ENCODE results near the gene FH. TPM values are rescaled to one million over a fixed set of nuclear protein-coding genes. Genes with fewer than 3 reads are reported as not detected.

FH gene
- total RNA-seq, 2 donors from 2014 or later: 132 to 138 TPM

- Histone ChIP-seq H3K27ac (peak overlapping the region; percentile 78), H3K9me3 (no peaks in the 10 kb centered on the region), H3K9ac (ENCODE audit: low read depth in 2 of 2, low read length in 2 of 2) (no peak overlapping the region), H3K4me3 (peak overlapping the region; percentile 93), H3K4me1 (no peaks in the 10 kb centered on the region), H3K36me3 (no peaks in the 10 kb centered on the region), H3K27me3 (no peaks in the 10 kb centered on the region)
- DNase-seq: no peak
- TF ChIP-seq CTCF (IDR thresholded peaks at IDR 0.05): no peak
- intact Hi-C loops (cut with DNase I): no loop called here
Observed at GRCh38 chr1:241520080-241520465, 518 bp upstream of the FH start.

GRCh38 chr1:241518476-241519307 lies 863 bp downstream of the FH start:
- Histone ChIP-seq H3K36me3 (no peaks in the 10 kb centered on the region), H3K9me3 (no peaks in the 10 kb centered on the region), H3K27me3 (no peaks in the 10 kb centered on the region), H3K4me3 (peak overlapping the region; percentile 93), H3K9ac (ENCODE audit: low read depth in 2 of 2, low read length in 2 of 2) (peak overlapping the region; percentile 85 to 93), H3K27ac (peak overlapping the region; percentile 78), H3K4me1 (no peaks in the 10 kb centered on the region)
- DNase-seq: peak; percentile 27
- no peak for TF ChIP-seq CTCF (IDR thresholded peaks at IDR 0.05)
- intact Hi-C loops (cut with DNase I): no loop called here

- no peak for TF ChIP-seq CTCF (IDR thresholded peaks at IDR 0.05)
- DNase-seq: no peak
- no peaks in the 10 kb centered on the region for H3K27me3 ChIP-seq
- no peaks in the 10 kb centered on the region for H3K9me3 ChIP-seq
- intact Hi-C loops (cut with DNase I): no loop called here
- H3K36me3 ChIP-seq: peaks cover 2% of the 10 kb centered on the region
- no peaks in the 10 kb centered on the region for H3K4me1 ChIP-seq
- no peak overlapping the region for H3K4me3 ChIP-seq
- no peak overlapping the region for H3K27ac ChIP-seq
- H3K9ac ChIP-seq (ENCODE audit: low read depth in 2 of 2, low read length in 2 of 2): no peak overlapping the region
Observed at GRCh38 chr1:241513378-241513777, 6.2 kb downstream of the FH start.

GRCh38 chr1:241507189-241507863 lies 12.2 kb downstream of the FH start:
- Histone ChIP-seq H3K36me3 (peaks cover 5% of the 10 kb centered on the region), H3K4me1 (no peaks in the 10 kb centered on the region), H3K27me3 (no peaks in the 10 kb centered on the region), H3K9ac (ENCODE audit: low read depth in 2 of 2, low read length in 2 of 2) (no peak overlapping the region), H3K27ac (no peak overlapping the region), H3K4me3 (no peak overlapping the region), H3K9me3 (no peaks in the 10 kb centered on the region)
- no peak for TF ChIP-seq CTCF (IDR thresholded peaks at IDR 0.05)
- DNase-seq: no peak
- intact Hi-C loops (cut with DNase I): no loop called here

DNA sequence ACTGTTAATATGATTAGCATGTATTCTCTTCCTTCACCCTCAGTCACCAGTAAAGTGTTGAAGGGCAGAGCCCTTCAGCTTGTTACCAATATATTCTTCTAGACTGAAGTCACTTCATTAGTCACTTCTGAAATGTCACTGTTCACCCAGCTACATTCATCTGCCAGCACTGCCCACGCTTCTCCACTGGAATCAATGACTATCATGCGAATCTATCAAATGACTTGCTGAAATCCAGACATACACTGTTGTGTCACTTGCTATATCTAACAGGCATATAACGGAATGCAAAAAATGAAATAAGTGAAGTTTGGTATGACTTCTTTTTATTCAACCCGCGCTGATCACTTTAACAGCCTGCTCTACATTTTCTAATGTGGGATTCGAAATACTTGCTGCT lies 16.1 kb downstream of the FH start:
- no peak overlapping the region for H3K27ac ChIP-seq
- TF ChIP-seq CTCF (IDR thresholded peaks at IDR 0.05): no peak
- H3K9me3 ChIP-seq: no peaks in the 10 kb centered on the region
- H3K36me3 ChIP-seq: peaks cover 4% of the 10 kb centered on the region
- no peaks in the 10 kb centered on the region for H3K27me3 ChIP-seq
- H3K4me3 ChIP-seq: no peak overlapping the region
- DNase-seq: no peak
- intact Hi-C loops (cut with DNase I): no loop called here
- no peaks in the 10 kb centered on the region for H3K4me1 ChIP-seq
- H3K9ac ChIP-seq (ENCODE audit: low read depth in 2 of 2, low read length in 2 of 2): no peak overlapping the region
